Stimulated activated CD4-positive, alpha-beta T cell treated with anti-CD3 and anti-CD28 coated beads, Interleukin-2, amount 100 ng/mL, for 4 hours (primary cell): ENCODE results near the gene ZNF425.
A peak's percentile ranks its signal among the peaks of the same experiment; 100 is the strongest.
"Not testable (repeated sequence)": the region's sequence is repeated elsewhere in the genome, so short reads cannot be mapped to it uniquely, and the experiment has no call there.

ENCODE experiments used
- DNase-seq: peaks from one replicate; pipeline ENCODE4 v3.0.0-alpha.2; 2020; ENCODE audit warnings: low read depth

The ZNF425 gene

GRCh38 chr7:149074116-149074885, 51.8 kb downstream of the ZNF425 start:
- no peak for DNase-seq

- DNase-seq = no peak
Observed at GRCh38 chr7:149072438-149072775, 53.7 kb downstream of the ZNF425 start.

GRCh38 chr7:149071641-149072437, 54.3 kb downstream of the ZNF425 start:
- DNase-seq = peak; percentile 17

- DNase-seq = no peak
Observed at GRCh38 chr7:149071182-149071635, 54.9 kb downstream of the ZNF425 start.

GRCh38 chr7:149070372-149071125, 55.6 kb downstream of the ZNF425 start:
- DNase-seq = no peak

GRCh38 chr7:149067869-149068268, 58.3 kb downstream of the ZNF425 start:
- DNase-seq = no peak

GRCh38 chr7:149063476-149063875, 62.6 kb downstream of the ZNF425 start:
- no peak for DNase-seq

- DNase-seq = not testable (repeated sequence)
Observed at GRCh38 chr7:149062217-149062899, 63.8 kb downstream of the ZNF425 start.

- no peak for DNase-seq
Observed at GRCh38 chr7:149060156-149060555, 66.0 kb downstream of the ZNF425 start.

GRCh38 chr7:149053885-149054284, 72.2 kb downstream of the ZNF425 start:
- no peak for DNase-seq

GRCh38 chr7:149053384-149053783, 72.7 kb downstream of the ZNF425 start:
- DNase-seq = no peak
